Smooth muscle cell (in vitro differentiated cells): ENCODE data around the gene CHPF. TPM values are rescaled to one million over a fixed set of nuclear protein-coding genes. Genes with fewer than 3 reads are reported as not detected.

Experiments used
- DNase-seq: peaks from one replicate; lab custom pipeline; 2025; ENCODE audit not compliant: unreplicated experiment; lab: John Stamatoyannopoulos, UW
- H2AFZ ChIP-seq: fragments of 200-600 bp; sonication (generic); 2 replicates; pipeline ENCODE4 v1.6.0; 2016; ENCODE audit warnings: antibody characterized with exemption, low read depth, mild to moderate bottlenecking
- H3F3A ChIP-seq: fragments of 200-600 bp; sonication (generic); 2 replicates; pipeline ENCODE4 v1.6.0; 2017; ENCODE audit warnings: antibody characterized with exemption, low read depth
- H3K27ac ChIP-seq: fragments of 200-600 bp; sonication (generic); 2 replicates; pipeline ENCODE4 v1.5.1; 2016; ENCODE audit warnings: low read depth, mild to moderate bottlenecking
- H3K27me3 ChIP-seq: fragments of 200-600 bp; sonication (generic); 2 replicates; pipeline ENCODE4 v1.6.1; 2016; ENCODE audit warnings: low read depth, mild to moderate bottlenecking
- H3K36me3 ChIP-seq: fragments of 200-600 bp; sonication (generic); 2 replicates; pipeline ENCODE4 v1.5.1; 2016; ENCODE audit warnings: low read depth
- H3K4me1 ChIP-seq: fragments of 200-600 bp; sonication (generic); 2 replicates; pipeline ENCODE4 v1.5.1; 2016; ENCODE audit warnings: low read depth
- H3K4me2 ChIP-seq: fragments of 200-600 bp; sonication (generic); 2 replicates; pipeline ENCODE4 v1.6.0; 2016; ENCODE audit warnings: mild to moderate bottlenecking
- H3K4me3 ChIP-seq: fragments of 200-600 bp; sonication (generic); 2 replicates; pipeline ENCODE4 v1.5.1; 2016; ENCODE audit warnings: mild to moderate bottlenecking
- H3K79me2 ChIP-seq: fragments of 200-600 bp; sonication (generic); 2 replicates; pipeline ENCODE4 v1.6.0; 2016; ENCODE audit warnings: low read depth, mild to moderate bottlenecking
- H3K9ac ChIP-seq: fragments of 200-600 bp; sonication (generic); 2 replicates; pipeline ENCODE4 v1.6.0; 2016; ENCODE audit warnings: low read depth
- H3K9me3 ChIP-seq: fragments of 200-600 bp; sonication (generic); replicated peaks from 2 replicates; pipeline ENCODE4 v1.5.1; 2016; ENCODE audit warnings: low read depth
- H4K20me1 ChIP-seq: fragments of 200-600 bp; sonication (generic); 2 replicates; pipeline ENCODE4 v1.6.0; 2016; ENCODE audit warnings: low read depth
- WGBS: methylation state at CpG from one replicate; pipeline ENCODE4 v1.1.7; 2016; ENCODE audit warnings: low lambda C conversion rate; 5-methylcytosine and 5-hydroxymethylcytosine counted together
- polyA plus RNA-seq: library from polyadenylated mRNA; unstranded; fragments of >200 nt; fragmentation: Nextera tagmentation; extraction: Ambion mirVana; gene quantifications from 2 replicates; pipeline ENCODE4 v1.2.1, GENCODE V29; 2016
- total RNA-seq: library from RNA; depleted of rRNA; stranded (reverse); fragments of >200 nt; gene quantifications from 2 replicates; pipeline ENCODE4 v1.2.3, GENCODE V29; 2014
- TF ChIP-seq, protein P1 (sequence below): fragments of 200-600 bp; sonication (generic); IDR thresholded peaks from 2 replicates; pipeline ENCODE4 v1.5.1; 2017; ENCODE audit warnings: borderline replicate concordance, mild to moderate bottlenecking, antibody characterized with exemption; ENCODE audit not compliant: insufficient read depth, poor library complexity, severe bottlenecking

The CHPF gene
- total and polyA plus RNA-seq, 2 experiments from 2014 or later: 141 to 344 TPM

DNA sequence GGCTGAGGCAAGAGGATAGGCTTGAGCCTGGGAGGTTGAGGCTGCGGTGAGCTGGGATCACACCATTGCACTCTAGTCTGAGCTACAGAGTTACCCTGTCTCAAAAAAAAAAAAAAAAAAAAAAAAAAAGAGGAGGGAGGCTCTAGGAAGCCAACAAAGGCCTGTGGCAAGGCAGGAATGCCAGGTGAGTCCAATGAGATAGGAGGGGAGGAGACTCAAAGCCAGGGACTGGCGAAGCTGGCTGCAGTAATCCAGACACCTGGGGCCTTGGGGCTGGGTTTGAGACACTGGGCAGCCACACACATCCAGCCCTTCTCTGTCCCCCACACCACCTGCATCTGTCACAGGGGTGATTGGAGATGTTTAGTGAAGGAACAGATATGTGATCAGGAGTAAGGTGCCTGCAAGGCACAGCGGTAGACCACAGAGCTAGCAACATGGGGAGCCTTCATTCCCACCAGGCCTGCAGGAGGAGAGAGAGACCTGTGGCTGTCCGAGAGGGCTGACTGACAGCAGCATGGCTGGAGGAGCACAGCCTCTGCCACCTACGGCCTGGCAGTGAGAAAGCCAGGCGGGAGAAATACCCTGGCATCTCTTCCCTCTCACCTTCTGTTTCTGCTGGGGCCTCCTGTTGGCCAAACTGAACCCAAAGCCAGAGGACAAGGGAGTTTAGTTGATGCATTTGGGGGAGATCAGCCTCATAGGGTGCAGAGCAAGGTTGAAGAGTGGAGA is 9.5 kb downstream of the CHPF start:
- Histone ChIP-seq H3F3A (no peaks in the 10 kb centered on the region), H3K36me3 (no peaks in the 10 kb centered on the region), H4K20me1 (peaks cover 14% of the 10 kb centered on the region), H3K9me3 (no peaks in the 10 kb centered on the region), H2AFZ (no peak overlapping the region), H3K4me2 (no peak overlapping the region), H3K27ac (no peak overlapping the region), H3K9ac (no peak overlapping the region), H3K4me1 (peaks cover 4% of the 10 kb centered on the region), H3K27me3 (no peaks in the 10 kb centered on the region), H3K4me3 (no peak overlapping the region), H3K79me2 (no peaks in the 10 kb centered on the region)
- TF ChIP-seq, protein P1, sequence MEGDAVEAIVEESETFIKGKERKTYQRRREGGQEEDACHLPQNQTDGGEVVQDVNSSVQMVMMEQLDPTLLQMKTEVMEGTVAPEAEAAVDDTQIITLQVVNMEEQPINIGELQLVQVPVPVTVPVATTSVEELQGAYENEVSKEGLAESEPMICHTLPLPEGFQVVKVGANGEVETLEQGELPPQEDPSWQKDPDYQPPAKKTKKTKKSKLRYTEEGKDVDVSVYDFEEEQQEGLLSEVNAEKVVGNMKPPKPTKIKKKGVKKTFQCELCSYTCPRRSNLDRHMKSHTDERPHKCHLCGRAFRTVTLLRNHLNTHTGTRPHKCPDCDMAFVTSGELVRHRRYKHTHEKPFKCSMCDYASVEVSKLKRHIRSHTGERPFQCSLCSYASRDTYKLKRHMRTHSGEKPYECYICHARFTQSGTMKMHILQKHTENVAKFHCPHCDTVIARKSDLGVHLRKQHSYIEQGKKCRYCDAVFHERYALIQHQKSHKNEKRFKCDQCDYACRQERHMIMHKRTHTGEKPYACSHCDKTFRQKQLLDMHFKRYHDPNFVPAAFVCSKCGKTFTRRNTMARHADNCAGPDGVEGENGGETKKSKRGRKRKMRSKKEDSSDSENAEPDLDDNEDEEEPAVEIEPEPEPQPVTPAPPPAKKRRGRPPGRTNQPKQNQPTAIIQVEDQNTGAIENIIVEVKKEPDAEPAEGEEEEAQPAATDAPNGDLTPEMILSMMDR: no peak
- no peak for DNase-seq
- 86% methylated on average over 6 of the region's 6 CpGs for WGBS

DNA sequence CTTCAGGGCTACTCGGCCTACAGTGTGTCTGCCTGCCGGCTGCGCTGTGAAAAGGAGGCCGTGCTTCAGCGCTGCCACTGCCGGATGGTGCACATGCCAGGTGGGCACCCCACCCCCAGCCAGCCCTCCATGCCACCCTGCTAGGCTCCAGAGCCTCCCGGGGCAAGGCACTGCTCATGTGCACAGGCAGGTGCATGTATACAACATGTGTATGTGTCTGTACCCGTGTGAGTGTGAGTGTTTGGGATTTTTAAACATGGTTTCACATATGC is 11.3 kb downstream of the CHPF start:
- no peak for DNase-seq
- Histone ChIP-seq H3K79me2 (no peaks in the 10 kb centered on the region), H3K27ac (no peak overlapping the region), H3K4me1 (peaks cover 2% of the 10 kb centered on the region), H3K4me2 (no peak overlapping the region), H3K36me3 (no peaks in the 10 kb centered on the region), H4K20me1 (no peaks in the 10 kb centered on the region), H2AFZ (no peak overlapping the region), H3F3A (no peaks in the 10 kb centered on the region), H3K27me3 (no peaks in the 10 kb centered on the region), H3K4me3 (no peak overlapping the region), H3K9me3 (no peaks in the 10 kb centered on the region), H3K9ac (no peak overlapping the region)
- TF ChIP-seq, protein P1: no peak
- WGBS: 85% methylated on average over 8 of the region's 8 CpGs

DNA sequence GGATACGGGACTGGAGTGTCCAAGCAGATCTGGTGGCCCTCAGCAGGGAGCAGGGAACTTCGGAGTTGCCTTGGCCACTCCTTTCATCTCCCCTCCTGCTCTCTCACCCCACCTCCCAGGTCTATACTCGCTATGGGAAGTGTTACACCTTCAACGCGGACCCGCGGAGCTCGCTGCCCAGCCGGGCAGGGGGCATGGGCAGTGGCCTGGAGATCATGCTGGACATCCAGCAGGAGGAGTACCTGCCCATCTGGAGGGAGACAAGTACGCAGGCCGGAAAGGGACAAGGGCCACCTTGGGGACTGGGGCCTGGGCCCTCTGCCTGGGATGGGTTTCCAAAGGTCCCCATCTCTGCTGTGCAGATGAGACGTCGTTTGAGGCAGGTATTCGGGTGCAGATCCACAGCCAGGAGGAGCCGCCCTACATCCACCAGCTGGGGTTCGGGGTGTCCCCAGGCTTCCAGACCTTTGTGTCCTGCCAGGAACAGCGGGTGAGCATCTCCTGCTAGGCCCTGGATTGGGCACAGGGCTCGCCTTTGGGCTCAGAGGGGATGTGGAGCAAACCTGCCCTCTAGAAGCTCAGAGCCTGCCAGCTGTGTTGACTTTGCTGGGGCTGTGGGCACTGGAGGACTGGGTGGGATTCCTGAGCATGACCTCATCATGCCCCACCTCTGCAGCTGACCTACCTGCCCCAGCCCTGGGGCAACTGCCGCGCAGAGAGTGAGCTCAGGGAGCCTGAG is 11.8 kb downstream of the CHPF start:
- DNase-seq: no peak
- no peak overlapping the region for H3K9ac ChIP-seq
- 89% methylated on average over 20 of the region's 20 CpGs for WGBS
- no peaks in the 10 kb centered on the region for H3F3A ChIP-seq
- TF ChIP-seq, protein P1: no peak
- no peaks in the 10 kb centered on the region for H3K36me3 ChIP-seq
- H3K27ac ChIP-seq: no peak overlapping the region
- no peaks in the 10 kb centered on the region for H3K9me3 ChIP-seq
- H3K4me1 ChIP-seq: peaks cover 7% of the 10 kb centered on the region
- H4K20me1 ChIP-seq: no peaks in the 10 kb centered on the region
- no peak overlapping the region for H3K4me2 ChIP-seq
- no peaks in the 10 kb centered on the region for H3K79me2 ChIP-seq
- H2AFZ ChIP-seq: no peak overlapping the region
- no peak overlapping the region for H3K4me3 ChIP-seq
- no peaks in the 10 kb centered on the region for H3K27me3 ChIP-seq
